Breast epithelium (tissue), 3 donors: ENCODE measurements around the gene ADORA3.

Experiments used
- CTCF ChIP-seq, 3 donors: fragments of 450-650 bp; IDR thresholded peaks; one replicate each; pipeline ENCODE4 v1.5.1; 2016 to 2017; ENCODE audit warnings: antibody characterized with exemption in 3 of 3, mild to moderate bottlenecking in 3 of 3, moderate library complexity in 3 of 3
- POLR2A ChIP-seq: fragments of 450-650 bp; IDR thresholded peaks from one replicate; pipeline ENCODE4 v1.6.1; 2016; ENCODE audit warnings: antibody characterized with exemption, mild to moderate bottlenecking, moderate library complexity
- POLR2AphosphoS5 ChIP-seq, 3 donors: sonication (generic); formaldehyde crosslinking; IDR thresholded peaks; one replicate each; pipeline ENCODE4 v1.6.1; 2017; ENCODE audit warnings: antibody characterized with exemption in 3 of 3

GRCh38 chr1:111461765-111462164 lies 41.7 kb downstream of the ADORA3 start:
- TF ChIP-seq CTCF (IDR thresholded peaks at IDR 0.05) (no peak), POLR2A (no peak), POLR2AphosphoS5 (IDR thresholded peaks at IDR 0.05) (no peak)
